WERI-Rb-1 (cell line): ENCODE results near the gene GCK.

Experiments
- DNase-seq: peaks from one replicate; pipeline ENCODE4 v3.0.0-alpha.2; 2020
- H3K27ac ChIP-seq: fragments of 250-450 bp; sonication (Bioruptor Pico); 2 replicates; pipeline ENCODE4 v1.5.1; 2020; ENCODE audit warnings: mild to moderate bottlenecking, moderate library complexity
- H3K27me3 ChIP-seq: fragments of 250-450 bp; sonication (Bioruptor Pico); 2 replicates; pipeline ENCODE4 v1.5.1; 2021; ENCODE audit warnings: mild to moderate bottlenecking, low read depth, moderate library complexity; ENCODE audit not compliant: insufficient read depth, severe bottlenecking
- H3K36me3 ChIP-seq: fragments of 250-450 bp; sonication (Bioruptor Pico); 2 replicates; pipeline ENCODE4 v1.5.1; 2020; ENCODE audit warnings: mild to moderate bottlenecking, moderate library complexity
- H3K4me3 ChIP-seq: 2 replicates; pipeline ENCODE4 v1.5.1; 2011; ENCODE audit warnings: low read depth, mild to moderate bottlenecking, control low read depth, low read length
- H3K9me3 ChIP-seq: fragments of 250-450 bp; sonication (Bioruptor Pico); 2 replicates; pipeline ENCODE4 v1.5.1; 2021; ENCODE audit warnings: mild to moderate bottlenecking, moderate library complexity; ENCODE audit not compliant: severe bottlenecking
- CTCF ChIP-seq: IDR thresholded peaks from 2 replicates; pipeline ENCODE4 v1.5.1; 2011; ENCODE audit warnings: low read depth, mild to moderate bottlenecking, control low read depth, inconsistent platforms, low read length

Gene GCK

GRCh38 chr7:44224974-44225565, 35.8 kb upstream of the GCK start:
- no peaks in the 10 kb centered on the region for H3K27me3 ChIP-seq
- no peaks in the 10 kb centered on the region for H3K9me3 ChIP-seq
- TF ChIP-seq CTCF, result no peak
- peak overlapping the region; percentile 79 for H3K27ac ChIP-seq
- DNase-seq, result no peak
- H3K4me3 ChIP-seq, result peak overlapping the region; percentile 38
- peaks cover 4% of the 10 kb centered on the region for H3K36me3 ChIP-seq

- TF ChIP-seq CTCF, result no peak
- peak overlapping the region; percentile 79 for H3K27ac ChIP-seq
- H3K9me3 ChIP-seq, result no peaks in the 10 kb centered on the region
- DNase-seq, result peak; percentile 91
- no peaks in the 10 kb centered on the region for H3K27me3 ChIP-seq
- H3K4me3 ChIP-seq, result peak overlapping the region; percentile 38; the same call in 1 of the 2 replicates
- peaks cover 12% of the 10 kb centered on the region for H3K36me3 ChIP-seq
Measured at GRCh38 chr7:44224080-44224973, 35.1 kb upstream of the GCK start.

- H3K27me3 ChIP-seq, result no peaks in the 10 kb centered on the region
Measured at GRCh38 chr7:44223362-44224079, 34.3 kb upstream of the GCK start.

GRCh38 chr7:44222776-44223261, 33.6 kb upstream of the GCK start:
- no peak for DNase-seq
- H3K36me3 ChIP-seq, result peaks cover 20% of the 10 kb centered on the region
- no peaks in the 10 kb centered on the region for H3K9me3 ChIP-seq
- no peaks in the 10 kb centered on the region for H3K27me3 ChIP-seq
- H3K27ac ChIP-seq, result peak overlapping the region; percentile 79
- TF ChIP-seq CTCF, result no peak
- H3K4me3 ChIP-seq, result no peak overlapping the region

More at GRCh38 chr7:44223362-44224079, 34.3 kb upstream of the GCK start:
- Histone ChIP-seq H3K9me3 (no peaks in the 10 kb centered on the region), H3K27ac (peak overlapping the region; percentile 79), H3K36me3 (peaks cover 18% of the 10 kb centered on the region), H3K4me3 (no peak overlapping the region)
- no peak for DNase-seq
- TF ChIP-seq CTCF, result no peak

GRCh38 chr7:44222074-44222473, 32.8 kb upstream of the GCK start:
- TF ChIP-seq CTCF, result no peak

More at GRCh38 chr7:44222074-44222473, 32.8 kb upstream of the GCK start:
- DNase-seq, result peak; percentile 11
- Histone ChIP-seq H3K27ac (no peak overlapping the region), H3K4me3 (no peak overlapping the region), H3K36me3 (peaks cover 20% of the 10 kb centered on the region), H3K9me3 (no peaks in the 10 kb centered on the region), H3K27me3 (no peaks in the 10 kb centered on the region)
